ENCODE results near the gene CCDC177.

DNA sequence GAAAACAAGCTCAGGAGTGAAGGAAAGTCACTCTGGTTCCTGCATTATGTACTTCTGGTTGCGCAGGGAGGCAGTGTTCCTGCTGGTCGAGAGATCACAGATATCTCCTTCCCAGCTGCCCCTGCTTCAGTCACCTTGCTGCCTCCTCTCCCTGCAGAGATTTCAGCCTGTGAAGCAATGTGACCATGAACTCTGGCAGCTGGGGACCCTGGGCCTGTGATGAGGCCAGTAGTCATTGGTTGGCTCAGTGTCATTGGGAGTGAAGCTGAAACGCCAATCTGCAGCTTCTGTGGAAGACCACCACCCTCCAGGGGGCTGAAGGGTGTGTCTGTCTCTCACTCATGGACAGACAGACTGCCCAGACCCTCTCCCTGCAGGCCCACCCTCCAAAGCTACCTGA lies 45.1 kb downstream of the CCDC177 start:
- TF ChIP-seq, protein P1, sequence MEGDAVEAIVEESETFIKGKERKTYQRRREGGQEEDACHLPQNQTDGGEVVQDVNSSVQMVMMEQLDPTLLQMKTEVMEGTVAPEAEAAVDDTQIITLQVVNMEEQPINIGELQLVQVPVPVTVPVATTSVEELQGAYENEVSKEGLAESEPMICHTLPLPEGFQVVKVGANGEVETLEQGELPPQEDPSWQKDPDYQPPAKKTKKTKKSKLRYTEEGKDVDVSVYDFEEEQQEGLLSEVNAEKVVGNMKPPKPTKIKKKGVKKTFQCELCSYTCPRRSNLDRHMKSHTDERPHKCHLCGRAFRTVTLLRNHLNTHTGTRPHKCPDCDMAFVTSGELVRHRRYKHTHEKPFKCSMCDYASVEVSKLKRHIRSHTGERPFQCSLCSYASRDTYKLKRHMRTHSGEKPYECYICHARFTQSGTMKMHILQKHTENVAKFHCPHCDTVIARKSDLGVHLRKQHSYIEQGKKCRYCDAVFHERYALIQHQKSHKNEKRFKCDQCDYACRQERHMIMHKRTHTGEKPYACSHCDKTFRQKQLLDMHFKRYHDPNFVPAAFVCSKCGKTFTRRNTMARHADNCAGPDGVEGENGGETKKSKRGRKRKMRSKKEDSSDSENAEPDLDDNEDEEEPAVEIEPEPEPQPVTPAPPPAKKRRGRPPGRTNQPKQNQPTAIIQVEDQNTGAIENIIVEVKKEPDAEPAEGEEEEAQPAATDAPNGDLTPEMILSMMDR (IDR thresholded peaks at IDR 0.05; ENCODE audit: poor library complexity) = no peak
- TF ChIP-seq EZH2 (IDR thresholded peaks at IDR 0.05; ENCODE audit: borderline replicate concordance) = no peak

All from hepatocyte (in vitro differentiated cells).